Body of pancreas (tissue), 4 donors: Measurements from ENCODE around the gene MYO16.

Source experiments
- CTCF ChIP-seq, 7 experiments: fragments of 450-650 bp in 4 of 7; fragments of 200-600 bp in 3 of 7; sonication (generic) in 3 of 7; IDR thresholded peaks; one replicate each; pipeline ENCODE4 v1.5.1; 2016 to 2019; ENCODE audit warnings: antibody characterized with exemption in 7 of 7
- POLR2A ChIP-seq, 3 donors: fragments of 450-650 bp; IDR thresholded peaks; one replicate each; pipeline ENCODE4 v1.6.1; 2016; ENCODE audit warnings: antibody characterized with exemption in 3 of 3, mild to moderate bottlenecking in 2 of 3

GRCh38 chr13:109123971-109124370 lies 494.6 kb downstream of the MYO16 start:
- no peak for TF ChIP-seq CTCF (IDR thresholded peaks at IDR 0.05)
- no peak for TF ChIP-seq POLR2A (IDR thresholded peaks at IDR 0.05)
